GM20000 (cell line): ENCODE measurements around the gene TCF4.

Experiments
- DNase-seq: peaks from one replicate; pipeline ENCODE4 v3.0.0; 2012; ENCODE audit warnings: low spot score
- TF ChIP-seq, protein P1 (sequence below): IDR thresholded peaks from 2 replicates; pipeline ENCODE4 v1.5.1; 2012; ENCODE audit warnings: mild to moderate bottlenecking, control low read depth; ENCODE audit errors: extremely low read depth, missing control alignments

Gene TCF4

DNA sequence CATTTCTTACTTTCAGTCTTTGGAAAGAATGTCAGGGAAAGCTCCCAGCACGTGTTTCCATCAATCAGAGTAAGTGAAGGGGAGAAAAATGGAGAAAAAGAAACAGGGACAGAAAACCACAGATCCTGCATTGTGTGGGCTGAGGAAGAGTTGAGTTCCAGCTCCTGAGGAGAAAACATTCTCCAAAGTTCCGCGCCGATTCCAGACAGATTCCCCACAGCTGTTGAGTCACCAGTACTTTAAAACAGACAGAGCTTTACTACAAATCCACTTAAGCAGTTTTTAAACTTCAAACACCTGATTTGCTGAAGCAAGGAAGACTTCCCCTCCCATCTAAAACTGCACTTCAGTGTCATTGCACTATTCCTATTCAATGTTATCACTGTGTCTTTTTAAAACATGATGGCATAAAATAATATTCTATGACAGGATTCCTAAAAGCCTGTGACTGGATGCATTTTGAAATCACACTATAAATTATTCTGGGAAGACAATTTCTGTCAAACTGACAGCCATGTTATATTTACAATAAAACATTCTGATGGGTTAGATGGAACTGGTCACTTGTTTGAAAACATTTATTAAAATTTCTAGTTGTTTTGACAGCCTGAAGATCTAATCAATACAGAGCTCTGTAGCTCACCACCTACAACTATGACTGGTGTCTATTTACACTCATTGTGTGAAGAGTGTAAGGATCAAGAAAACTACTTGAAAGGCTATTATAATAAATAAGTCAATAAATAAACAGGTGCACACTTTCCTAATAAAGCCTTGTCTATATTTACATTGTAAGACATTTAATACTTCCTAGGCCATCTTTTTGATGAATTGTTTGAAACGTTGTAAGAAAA, 40.9 kb downstream of the TCF4 start:
- TF ChIP-seq, protein P1, sequence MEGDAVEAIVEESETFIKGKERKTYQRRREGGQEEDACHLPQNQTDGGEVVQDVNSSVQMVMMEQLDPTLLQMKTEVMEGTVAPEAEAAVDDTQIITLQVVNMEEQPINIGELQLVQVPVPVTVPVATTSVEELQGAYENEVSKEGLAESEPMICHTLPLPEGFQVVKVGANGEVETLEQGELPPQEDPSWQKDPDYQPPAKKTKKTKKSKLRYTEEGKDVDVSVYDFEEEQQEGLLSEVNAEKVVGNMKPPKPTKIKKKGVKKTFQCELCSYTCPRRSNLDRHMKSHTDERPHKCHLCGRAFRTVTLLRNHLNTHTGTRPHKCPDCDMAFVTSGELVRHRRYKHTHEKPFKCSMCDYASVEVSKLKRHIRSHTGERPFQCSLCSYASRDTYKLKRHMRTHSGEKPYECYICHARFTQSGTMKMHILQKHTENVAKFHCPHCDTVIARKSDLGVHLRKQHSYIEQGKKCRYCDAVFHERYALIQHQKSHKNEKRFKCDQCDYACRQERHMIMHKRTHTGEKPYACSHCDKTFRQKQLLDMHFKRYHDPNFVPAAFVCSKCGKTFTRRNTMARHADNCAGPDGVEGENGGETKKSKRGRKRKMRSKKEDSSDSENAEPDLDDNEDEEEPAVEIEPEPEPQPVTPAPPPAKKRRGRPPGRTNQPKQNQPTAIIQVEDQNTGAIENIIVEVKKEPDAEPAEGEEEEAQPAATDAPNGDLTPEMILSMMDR, result no peak
- DNase-seq, result no peak

DNA sequence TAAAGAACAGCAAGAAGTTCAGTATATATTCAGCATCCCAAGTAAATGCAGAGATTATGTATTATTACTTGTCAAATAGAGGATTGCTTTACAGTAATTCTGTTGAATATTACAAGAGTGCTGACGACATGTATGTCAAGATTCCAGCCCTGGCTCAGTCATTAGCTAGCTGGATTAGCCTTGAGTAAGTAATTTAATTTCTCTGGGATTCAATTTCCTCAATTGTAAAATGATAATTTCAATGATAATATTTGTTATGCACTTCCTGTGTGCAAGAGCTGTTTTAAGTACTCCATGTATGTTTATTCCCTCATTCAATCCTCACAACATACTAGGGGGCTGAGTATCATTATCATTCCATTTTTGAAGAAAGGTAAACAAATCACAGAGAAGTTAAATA, 44.0 kb downstream of the TCF4 start:
- no peak for DNase-seq
- TF ChIP-seq, protein P1, result no peak

DNA sequence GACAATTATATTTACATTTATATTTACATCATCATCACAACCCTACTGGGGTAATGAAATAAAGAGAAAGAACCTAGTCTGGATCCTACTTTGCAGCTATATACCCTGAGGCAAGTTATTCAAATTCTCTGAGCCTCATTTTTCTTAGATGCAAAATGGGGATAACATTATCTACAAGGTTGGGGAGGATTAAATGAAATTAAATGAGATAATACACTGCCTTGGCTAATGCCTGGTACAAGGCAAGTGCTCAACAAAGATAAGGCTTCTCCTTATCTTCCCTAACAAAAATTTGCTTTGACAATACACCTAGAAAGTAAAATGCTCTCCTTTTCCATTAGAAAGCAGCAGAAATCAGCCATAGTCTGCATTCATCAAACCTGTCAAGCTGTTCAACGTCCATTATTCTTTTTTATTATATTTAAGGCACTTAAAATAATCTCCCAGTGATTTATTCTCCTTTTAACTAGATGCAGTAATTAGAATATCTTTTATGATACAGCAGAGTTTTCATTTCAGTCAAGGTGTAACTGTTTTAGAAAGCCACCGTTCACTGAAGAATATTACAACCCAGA, 44.8 kb downstream of the TCF4 start:
- TF ChIP-seq, protein P1, result no peak
- no peak for DNase-seq

- no peak for DNase-seq
- TF ChIP-seq, protein P1, result no peak
These were observed 46.4 kb downstream of the TCF4 start for GRCh38 chr18:55541571-55541970.

DNA sequence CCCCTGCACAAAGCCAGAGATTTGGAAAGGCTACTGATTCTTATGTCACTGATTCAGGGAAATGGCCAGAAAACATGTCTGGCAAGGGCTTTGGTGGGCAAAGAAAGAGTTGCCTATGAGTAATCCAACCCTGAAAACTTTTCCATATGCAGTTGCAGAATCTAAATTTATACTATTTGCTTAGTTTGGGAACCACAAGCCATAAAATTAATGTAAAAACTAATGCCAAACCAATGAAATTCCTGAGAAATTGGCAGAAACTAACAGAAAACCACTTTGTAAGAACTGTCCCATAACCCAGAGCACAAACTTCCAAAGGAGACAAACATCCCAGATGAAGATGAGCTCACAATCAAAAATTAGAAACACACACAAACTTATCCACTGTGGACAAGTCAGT, 48.8 kb downstream of the TCF4 start:
- DNase-seq, result no peak
- TF ChIP-seq, protein P1, result no peak

DNA sequence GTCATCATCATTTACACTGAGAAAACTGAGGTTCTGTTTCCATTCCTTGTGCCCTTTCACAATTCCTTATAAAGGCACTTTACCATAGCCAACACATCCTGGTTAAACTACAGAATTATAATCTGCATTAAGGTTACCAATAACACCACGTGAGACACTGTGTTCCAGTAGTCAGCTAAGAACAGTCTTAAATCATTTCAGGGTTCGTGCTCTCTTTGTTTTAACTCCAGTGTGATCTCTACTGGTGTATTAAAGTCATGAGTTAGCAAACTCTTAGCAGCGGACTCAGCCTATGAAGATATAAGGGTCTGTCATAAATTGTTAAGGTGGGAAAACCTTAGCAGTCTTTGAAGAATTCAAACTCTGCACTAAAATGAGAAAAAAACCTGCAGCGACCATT, 53.0 kb downstream of the TCF4 start:
- TF ChIP-seq, protein P1, result no peak
- no peak for DNase-seq

DNA sequence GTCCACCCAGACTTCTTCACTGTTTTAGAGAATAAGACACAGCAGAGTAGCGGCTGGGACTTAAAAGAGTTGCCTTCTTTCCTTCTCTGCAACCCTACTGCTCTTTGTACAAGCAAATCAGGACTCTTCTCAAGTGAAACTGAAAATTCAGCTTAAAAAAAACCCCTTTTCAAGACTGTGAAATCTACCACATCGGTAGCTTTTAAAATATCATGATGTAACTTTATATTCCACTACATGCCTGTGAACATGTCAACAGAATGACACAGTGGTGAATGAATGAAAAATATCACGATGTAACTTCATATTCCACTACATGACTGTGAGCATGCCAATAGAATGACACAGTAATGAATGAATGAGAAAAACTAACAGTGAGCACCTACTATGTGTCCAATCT, 53.4 kb downstream of the TCF4 start:
- no peak for DNase-seq
- TF ChIP-seq, protein P1, result no peak
